Lower lobe of right lung (tissue), 2 donors: ENCODE results near the gene CCDC47. TPM values are rescaled to one million over a fixed set of nuclear protein-coding genes. Genes with fewer than 3 reads are reported as not detected.

Experiments
- ATAC-seq, 2 donors: fragments of 200-7000 bp; cut with Tn5 transposase; one replicate each; pipeline ENCODE4 v1.9.1; 2020 to 2022; ENCODE audit warnings: mild to moderate bottlenecking in 2 of 2, moderate library complexity in 2 of 2
- DNase-seq: peaks from one replicate; pipeline ENCODE4 v3.0.0-alpha.2; 2020
- H3K27ac ChIP-seq: fragments of 200-600 bp; one replicate; pipeline ENCODE4 v1.8.0; 2022
- H3K27me3 ChIP-seq: fragments of 200-600 bp; one replicate; pipeline ENCODE4 v1.8.0; 2022; ENCODE audit warnings: low read depth
- H3K36me3 ChIP-seq: fragments of 200-600 bp; one replicate; pipeline ENCODE4 v1.8.0; 2022; ENCODE audit warnings: mild to moderate bottlenecking
- H3K4me1 ChIP-seq: fragments of 200-600 bp; one replicate; pipeline ENCODE4 v1.8.0; 2022
- H3K4me3 ChIP-seq: fragments of 200-600 bp; one replicate; pipeline ENCODE4 v1.8.0; 2022; ENCODE audit warnings: mild to moderate bottlenecking
- H3K9me3 ChIP-seq: fragments of 200-600 bp; one replicate; pipeline ENCODE4 v1.8.0; 2022
- CTCF ChIP-seq: fragments of 200-600 bp; IDR thresholded peaks from one replicate; pipeline ENCODE4 v1.8.0; 2022; ENCODE audit warnings: antibody characterized with exemption, mild to moderate bottlenecking
- intact Hi-C: fragments of 100-400 bp; cut with DNase I; formaldehyde crosslinking; loops from one replicate; pipeline ENCODE4 v1.11.0; 2022
- total RNA-seq: library from RNA; stranded (reverse); fragmentation: NEBNext Ultra II Directional; extraction: Animal tissue kit (Norgen Biotek cat#: 25700); gene quantifications from one replicate; pipeline ENCODE4 v1.2.1, GENCODE V29; 2021
- donor health status: DM: no; HTN: yes; CAD: no; lungs with severe emphysema.

Gene CCDC47
- total RNA-seq, 1 donor from 2014 or later: 80.2 TPM

GRCh38 chr17:63698381-63698885 lies 75.0 kb downstream of the CCDC47 start:
- ATAC-seq (peak in 1 of 2 donors; percentile 7), DNase-seq (no peak)
- Histone ChIP-seq H3K27ac (peak overlapping the region; percentile 84), H3K36me3 (peaks cover 26% of the 10 kb centered on the region), H3K4me1 (peaks cover 42% of the 10 kb centered on the region), H3K27me3 (no peaks in the 10 kb centered on the region), H3K9me3 (no peaks in the 10 kb centered on the region), H3K4me3 (peak overlapping the region; percentile 49)
- no peak for TF ChIP-seq CTCF
- intact Hi-C loops: no loop called here

- intact Hi-C loops: no loop called here
- ATAC-seq (peak; percentile 61 to 68), DNase-seq (peak; percentile 84)
- no peaks in the 10 kb centered on the region for H3K27me3 ChIP-seq
- H3K36me3 ChIP-seq: peaks cover 30% of the 10 kb centered on the region
- peak overlapping the region; percentile 84 for H3K27ac ChIP-seq
- peaks cover 42% of the 10 kb centered on the region for H3K4me1 ChIP-seq
- peak; percentile 68 for TF ChIP-seq CTCF
- H3K9me3 ChIP-seq: no peaks in the 10 kb centered on the region
- H3K4me3 ChIP-seq: peak overlapping the region; percentile 49
Measured at GRCh38 chr17:63697341-63698286, 75.8 kb downstream of the CCDC47 start.

GRCh38 chr17:63696381-63696961 lies 76.9 kb downstream of the CCDC47 start:
- DNase-seq: no peak
- ATAC-seq: no peak
- Histone ChIP-seq H3K36me3 (peaks cover 41% of the 10 kb centered on the region), H3K27me3 (no peaks in the 10 kb centered on the region), H3K4me1 (peaks cover 39% of the 10 kb centered on the region), H3K27ac (peak overlapping the region; percentile 84), H3K4me3 (no peak overlapping the region), H3K9me3 (no peaks in the 10 kb centered on the region)
- intact Hi-C loops: no loop called here
- peak; percentile 49 for TF ChIP-seq CTCF

GRCh38 chr17:63695889-63696288 lies 77.5 kb downstream of the CCDC47 start:
- no peaks in the 10 kb centered on the region for H3K9me3 ChIP-seq
- H3K27me3 ChIP-seq: no peaks in the 10 kb centered on the region
- H3K27ac ChIP-seq: no peak overlapping the region
- no peak overlapping the region for H3K4me3 ChIP-seq
- H3K36me3 ChIP-seq: peaks cover 47% of the 10 kb centered on the region
- H3K4me1 ChIP-seq: peaks cover 33% of the 10 kb centered on the region
- no peak for TF ChIP-seq CTCF
- ATAC-seq: no peak
- no peak for DNase-seq
- intact Hi-C loops: no loop called here

Other genes starting within 250 kb of the CCDC47 start
- gene DCAF7, start 223.1 kb downstream of the CCDC47 start, total RNA-seq: 93.8 TPM
- 13.6 TPM for gene TACO1, start 172.7 kb downstream of the CCDC47 start, total RNA-seq
- gene MAP3K3, start 151.2 kb downstream of the CCDC47 start, total RNA-seq: 58.5 TPM
- gene LIMD2, start 73.5 kb downstream of the CCDC47 start, total RNA-seq: 25.9 TPM
- 32.8 TPM for gene STRADA, start 31.8 kb downstream of the CCDC47 start, total RNA-seq
- 101 TPM for gene DDX42, start 573 bp upstream of the CCDC47 start, total RNA-seq
- gene PSMC5, start 53.8 kb upstream of the CCDC47 start, total RNA-seq: 98.6 TPM
- 37.4 TPM for gene FTSJ3, start 54.1 kb upstream of the CCDC47 start, total RNA-seq
- gene SMARCD2, start 69.1 kb upstream of the CCDC47 start, total RNA-seq: 80.9 TPM
- not detected for gene CSH2, start 100.1 kb upstream of the CCDC47 start, total RNA-seq
- gene GH2, start 108.3 kb upstream of the CCDC47 start, total RNA-seq: not detected
- not detected for gene CSH1, start 123.0 kb upstream of the CCDC47 start, total RNA-seq
- not detected for gene CSHL1, start 137.7 kb upstream of the CCDC47 start, total RNA-seq
- not detected for gene GH1, start 145.2 kb upstream of the CCDC47 start, total RNA-seq
- 4.7 TPM for gene CD79B, start 158.7 kb upstream of the CCDC47 start, total RNA-seq
- 0.18 TPM for gene SCN4A, start 199.3 kb upstream of the CCDC47 start, total RNA-seq
- gene PRR29, start 224.8 kb upstream of the CCDC47 start, total RNA-seq: 11.3 TPM
- gene ICAM2, start 247.0 kb upstream of the CCDC47 start, total RNA-seq: 69.2 TPM